ENCODE results near the gene YAP1. TPM values are rescaled to one million over a fixed set of nuclear protein-coding genes. Genes with fewer than 3 reads are reported as not detected.

YAP1 gene
- total RNA-seq, 1 donor = 169 TPM

DNA sequence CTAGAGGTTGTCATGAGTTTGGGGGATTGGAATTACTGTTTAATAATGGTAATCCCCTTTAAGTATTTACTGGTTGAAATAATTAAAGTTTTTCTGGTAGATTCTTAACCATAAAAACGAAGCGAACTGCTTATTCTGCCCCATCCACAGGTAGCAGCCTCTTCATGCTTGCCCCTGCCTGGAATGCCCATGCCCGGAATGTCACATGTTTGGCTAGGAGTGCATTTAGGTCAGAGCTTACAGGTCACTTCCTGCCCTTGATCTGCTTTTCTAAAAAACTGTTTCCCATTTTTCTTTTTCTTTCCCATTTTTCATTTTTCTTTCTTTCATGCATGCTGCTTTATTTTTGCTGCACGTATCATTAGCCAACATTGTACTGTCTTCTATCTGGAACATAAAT is 69.1 kb downstream of the YAP1 start:
- TF ChIP-seq, protein P1, sequence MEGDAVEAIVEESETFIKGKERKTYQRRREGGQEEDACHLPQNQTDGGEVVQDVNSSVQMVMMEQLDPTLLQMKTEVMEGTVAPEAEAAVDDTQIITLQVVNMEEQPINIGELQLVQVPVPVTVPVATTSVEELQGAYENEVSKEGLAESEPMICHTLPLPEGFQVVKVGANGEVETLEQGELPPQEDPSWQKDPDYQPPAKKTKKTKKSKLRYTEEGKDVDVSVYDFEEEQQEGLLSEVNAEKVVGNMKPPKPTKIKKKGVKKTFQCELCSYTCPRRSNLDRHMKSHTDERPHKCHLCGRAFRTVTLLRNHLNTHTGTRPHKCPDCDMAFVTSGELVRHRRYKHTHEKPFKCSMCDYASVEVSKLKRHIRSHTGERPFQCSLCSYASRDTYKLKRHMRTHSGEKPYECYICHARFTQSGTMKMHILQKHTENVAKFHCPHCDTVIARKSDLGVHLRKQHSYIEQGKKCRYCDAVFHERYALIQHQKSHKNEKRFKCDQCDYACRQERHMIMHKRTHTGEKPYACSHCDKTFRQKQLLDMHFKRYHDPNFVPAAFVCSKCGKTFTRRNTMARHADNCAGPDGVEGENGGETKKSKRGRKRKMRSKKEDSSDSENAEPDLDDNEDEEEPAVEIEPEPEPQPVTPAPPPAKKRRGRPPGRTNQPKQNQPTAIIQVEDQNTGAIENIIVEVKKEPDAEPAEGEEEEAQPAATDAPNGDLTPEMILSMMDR (IDR thresholded peaks at IDR 0.05; ENCODE audit: insufficient read depth, low read length) = no peak
- H3K4me3 ChIP-seq (ENCODE audit: low read depth, low read length) = no peak overlapping the region
- DNase-seq (ENCODE audit: low read depth) = no peak

DNA sequence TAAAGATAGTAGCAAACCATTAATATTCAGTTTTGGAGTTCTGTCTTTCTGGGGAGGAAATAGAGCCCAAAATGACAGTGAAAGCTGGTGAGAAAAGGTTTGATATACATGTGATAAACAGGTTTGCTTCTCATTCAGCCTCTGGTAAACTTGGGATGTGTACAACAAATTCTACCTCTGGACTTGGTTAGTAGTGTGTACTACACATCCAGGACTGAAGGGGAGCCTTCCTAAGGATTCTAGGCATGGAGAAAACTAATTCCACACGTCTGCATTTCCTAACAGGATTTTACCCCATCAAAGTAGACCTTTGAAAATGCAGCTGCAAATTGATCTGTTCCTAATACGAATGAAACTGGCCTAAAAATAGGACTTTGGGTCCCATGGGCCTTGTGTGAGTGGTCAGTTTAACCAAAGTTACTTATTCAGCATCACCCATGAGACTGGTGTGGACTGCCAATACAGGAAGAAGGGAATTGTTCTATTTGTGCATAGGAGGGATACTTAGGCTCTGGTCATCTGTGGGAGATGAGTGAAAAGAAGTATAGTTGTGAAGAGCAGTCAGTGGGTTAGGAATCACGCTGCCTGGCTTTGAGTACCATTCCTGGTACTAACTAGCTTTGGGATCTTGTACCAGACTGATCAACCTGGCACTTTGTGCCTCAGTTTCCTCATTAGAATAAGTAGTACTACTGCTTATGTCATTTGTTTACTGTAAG is 74.2 kb downstream of the YAP1 start:
- TF ChIP-seq, protein P1 (IDR thresholded peaks at IDR 0.05; ENCODE audit: insufficient read depth, low read length) = no peak
- H3K4me3 ChIP-seq (ENCODE audit: low read depth, low read length) = no peak overlapping the region
- peak; percentile 20 for DNase-seq (ENCODE audit: low read depth)

DNA sequence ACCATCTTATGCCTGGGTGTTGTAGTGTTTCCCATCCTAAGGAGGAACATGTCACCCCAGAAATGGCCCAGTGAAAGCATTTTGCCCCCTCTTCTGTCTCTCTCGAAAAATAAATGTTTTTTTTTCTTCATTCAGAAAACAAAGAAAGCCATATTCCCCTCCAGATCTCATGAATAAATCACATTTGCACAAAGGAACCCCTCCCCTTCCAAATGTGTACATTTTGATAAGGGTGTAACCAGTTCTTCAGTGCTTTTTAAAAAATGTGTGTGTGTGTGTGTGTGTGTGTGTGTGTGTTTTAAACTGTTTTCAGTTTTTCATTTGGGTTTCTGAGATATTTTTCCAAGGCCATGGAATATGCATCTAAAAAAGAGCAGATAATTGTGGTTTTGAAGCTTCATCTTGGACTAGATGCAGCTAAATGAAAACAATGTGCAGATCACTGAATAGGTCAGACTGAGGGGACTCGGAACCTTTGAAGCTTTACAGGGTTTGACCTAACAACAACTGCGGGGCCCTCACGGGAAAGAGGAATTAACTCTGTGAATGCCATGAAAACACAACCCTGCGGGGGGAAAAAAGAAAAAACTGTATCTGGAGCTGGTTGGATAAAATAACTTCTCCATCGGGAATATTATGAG is 76.4 kb downstream of the YAP1 start:
- no peak overlapping the region for H3K4me3 ChIP-seq (ENCODE audit: low read depth, low read length)
- DNase-seq (ENCODE audit: low read depth) = peak; percentile 25
- TF ChIP-seq, protein P1 (IDR thresholded peaks at IDR 0.05; ENCODE audit: insufficient read depth, low read length) = no peak

DNA sequence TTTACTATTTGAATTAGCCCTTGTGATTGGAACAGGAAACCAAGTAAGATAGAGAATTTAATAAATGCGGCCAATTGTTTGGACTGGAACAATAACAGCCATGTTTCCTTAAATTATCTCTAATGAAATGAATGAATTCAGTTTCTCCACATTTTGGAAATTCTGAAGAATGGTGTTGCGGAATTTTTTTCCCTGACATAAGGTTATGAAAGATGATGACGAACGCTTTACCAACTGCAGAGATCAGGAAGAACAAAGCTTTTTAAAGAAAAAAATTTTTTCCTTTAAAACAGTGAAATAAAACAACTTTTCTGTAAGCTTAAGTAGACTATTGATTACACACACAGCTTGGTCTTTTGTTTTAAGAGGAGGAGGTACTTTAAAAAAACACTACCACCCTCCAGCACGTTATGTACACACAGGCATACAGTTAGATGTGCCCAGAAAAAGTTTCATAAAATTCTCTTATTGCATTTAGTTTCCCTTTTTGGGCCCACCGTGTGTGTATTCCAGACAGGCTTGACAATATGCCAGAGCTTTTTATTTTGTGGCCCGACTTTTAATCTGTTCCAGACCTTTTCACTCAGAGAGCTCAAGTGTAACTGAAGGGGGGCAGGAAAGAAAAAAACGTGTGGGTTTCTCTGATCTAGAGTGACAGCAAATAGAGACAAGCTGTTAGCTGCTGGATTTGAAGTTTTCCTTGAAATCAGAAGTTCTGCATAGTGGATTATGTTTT is 77.3 kb downstream of the YAP1 start:
- TF ChIP-seq, protein P1 (IDR thresholded peaks at IDR 0.05; ENCODE audit: insufficient read depth, low read length) = no peak
- H3K4me3 ChIP-seq (ENCODE audit: low read depth, low read length) = no peak overlapping the region
- peak; percentile 69 for DNase-seq (ENCODE audit: low read depth)

DNA sequence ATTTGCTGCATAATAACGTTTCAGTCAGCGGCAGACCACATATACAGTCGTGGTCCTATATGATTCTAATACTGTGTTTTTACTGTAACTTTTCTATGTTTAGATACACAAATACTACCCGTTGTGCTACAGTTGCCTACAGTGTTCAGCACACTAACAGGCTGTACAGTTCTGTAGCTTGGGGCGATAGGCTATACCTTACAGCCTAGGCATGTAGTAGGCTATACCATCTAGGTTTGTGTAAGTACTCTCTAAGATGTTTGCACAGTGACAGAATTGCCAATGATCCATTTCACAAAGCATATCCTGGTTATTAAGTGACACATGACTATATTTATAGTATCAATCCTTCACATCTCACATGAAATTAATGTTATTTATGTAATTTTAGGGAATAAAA is 78.2 kb downstream of the YAP1 start:
- TF ChIP-seq, protein P1 (IDR thresholded peaks at IDR 0.05; ENCODE audit: insufficient read depth, low read length) = no peak
- H3K4me3 ChIP-seq (ENCODE audit: low read depth, low read length) = no peak overlapping the region
- no peak for DNase-seq (ENCODE audit: low read depth)

DNA sequence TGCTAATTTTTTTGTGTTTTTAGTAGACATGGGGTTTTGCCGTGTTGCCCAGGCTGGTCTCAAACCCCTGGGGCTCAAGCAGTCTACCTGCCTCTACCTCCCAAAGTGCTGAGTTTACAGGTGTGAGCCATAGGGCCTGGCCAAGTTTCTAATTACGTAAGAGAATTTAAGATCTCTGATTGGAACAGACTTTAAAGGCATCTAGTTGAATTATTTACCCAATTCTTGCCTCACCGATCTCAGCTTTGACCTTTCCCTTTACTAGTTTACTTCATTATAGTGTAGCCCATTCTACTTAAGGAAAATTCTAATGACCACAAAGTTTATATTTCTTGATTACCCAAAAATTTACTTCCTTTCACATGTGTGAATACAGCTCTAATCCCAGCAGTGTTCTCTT is 81.6 kb downstream of the YAP1 start:
- DNase-seq (ENCODE audit: low read depth) = no peak
- TF ChIP-seq, protein P1 (IDR thresholded peaks at IDR 0.05; ENCODE audit: insufficient read depth, low read length) = no peak

More for the DNA sequence above, 81.6 kb downstream of the YAP1 start:
- H3K4me3 ChIP-seq (ENCODE audit: low read depth, low read length) = no peak overlapping the region
